ENCODE results near the gene USP12. TPM values are rescaled to one million over a fixed set of nuclear protein-coding genes. Genes with fewer than 3 reads are reported as not detected.

Gene USP12
- total and polyA plus RNA-seq, 2 donors from 2014 or later, result 15.0 to 27.5 TPM

- Histone ChIP-seq H3K4me1 (ENCODE audit: control insufficient read depth in 2 of 3, insufficient read depth in 2 of 3, low read depth in 1 of 3, low read length in 3 of 3) (no peaks in the 10 kb centered on the region), H3K4me3 (ENCODE audit: low read length in 3 of 3) (no peak overlapping the region), H3K9ac (ENCODE audit: low read length in 3 of 3) (no peak overlapping the region), H3K36me3 (ENCODE audit: control insufficient read depth in 2 of 3, insufficient read depth in 3 of 3, low read length in 3 of 3) (no peaks in the 10 kb centered on the region), H3K9me3 (ENCODE audit: control insufficient read depth in 2 of 3, insufficient read depth in 1 of 3, low read length in 3 of 3) (no peaks in the 10 kb centered on the region), H3K27ac (ENCODE audit: low read depth in 2 of 2, low read length in 2 of 2) (no peak overlapping the region), H3K27me3 (ENCODE audit: control insufficient read depth, insufficient read depth, low read length) (no peaks in the 10 kb centered on the region)
- no peak for DNase-seq
- no peak for TF ChIP-seq CTCF (IDR thresholded peaks at IDR 0.05; ENCODE audit: borderline replicate concordance, extremely low read depth, insufficient read depth)
- intact Hi-C loops (cut with DNase I), result no loop called here
- no peak for FAIRE-seq
These were observed 61.4 kb downstream of the USP12 start for GRCh38 chr13:27110056-27110746.

- no peak overlapping the region for H3K27ac ChIP-seq (ENCODE audit: low read depth in 2 of 2, low read length in 2 of 2)
- FAIRE-seq, result no peak
These were observed 65.5 kb downstream of the USP12 start for GRCh38 chr13:27106144-27106543.

GRCh38 chr13:27104606-27105005 is 67.0 kb downstream of the USP12 start:
- no peaks in the 10 kb centered on the region for H3K9me3 ChIP-seq (ENCODE audit: control insufficient read depth in 2 of 3, insufficient read depth in 1 of 3, low read length in 3 of 3)
- H3K4me3 ChIP-seq (ENCODE audit: low read length in 3 of 3), result no peak overlapping the region
- no peak for FAIRE-seq
- intact Hi-C loops (cut with DNase I), result no loop called here
- H3K27ac ChIP-seq (ENCODE audit: low read depth in 2 of 2, low read length in 2 of 2), result no peak overlapping the region
- H3K4me1 ChIP-seq (ENCODE audit: control insufficient read depth in 2 of 3, insufficient read depth in 2 of 3, low read depth in 1 of 3, low read length in 3 of 3), result no peaks in the 10 kb centered on the region
- H3K9ac ChIP-seq (ENCODE audit: low read length in 3 of 3), result no peak overlapping the region
- no peaks in the 10 kb centered on the region for H3K27me3 ChIP-seq (ENCODE audit: control insufficient read depth, insufficient read depth, low read length)
- DNase-seq, result no peak
- no peak for TF ChIP-seq CTCF (IDR thresholded peaks at IDR 0.05; ENCODE audit: borderline replicate concordance, extremely low read depth, insufficient read depth)
- H3K36me3 ChIP-seq (ENCODE audit: control insufficient read depth in 2 of 3, insufficient read depth in 3 of 3, low read length in 3 of 3), result peaks cover 0 to 5% (median 2%) of the 10 kb centered on the region in 3 donors

More at GRCh38 chr13:27106144-27106543, 65.5 kb downstream of the USP12 start:
- Histone ChIP-seq H3K9me3 (ENCODE audit: control insufficient read depth in 2 of 3, insufficient read depth in 1 of 3, low read length in 3 of 3) (no peaks in the 10 kb centered on the region), H3K4me1 (ENCODE audit: control insufficient read depth in 2 of 3, insufficient read depth in 2 of 3, low read depth in 1 of 3, low read length in 3 of 3) (no peaks in the 10 kb centered on the region), H3K9ac (ENCODE audit: low read length in 3 of 3) (no peak overlapping the region), H3K36me3 (ENCODE audit: control insufficient read depth in 2 of 3, insufficient read depth in 3 of 3, low read length in 3 of 3) (peaks cover 0 to 5% (median 2%) of the 10 kb centered on the region in 3 donors), H3K27me3 (ENCODE audit: control insufficient read depth, insufficient read depth, low read length) (no peaks in the 10 kb centered on the region), H3K4me3 (ENCODE audit: low read length in 3 of 3) (no peak overlapping the region)
- intact Hi-C loops (cut with DNase I), result no loop called here
- TF ChIP-seq CTCF (IDR thresholded peaks at IDR 0.05; ENCODE audit: borderline replicate concordance, extremely low read depth, insufficient read depth), result no peak
- DNase-seq, result no peak
